ENCODE measurements around the gene ABHD12.

ABHD12 gene

GRCh38 chr20:25288291-25289181 lies 102.1 kb downstream of the ABHD12 start:
- DNase-seq (ENCODE audit: insufficient read length, low spot score) (peak; percentile 72), FAIRE-seq (peak; percentile 95)
- TF ChIP-seq POU2F2 (IDR thresholded peaks at IDR 0.05; ENCODE audit: low read depth, low read length): no peak
- TF ChIP-seq SPI1 (IDR thresholded peaks at IDR 0.05; ENCODE audit: low read depth, low read length): peak; percentile 98

GRCh38 chr20:25287631-25288290 lies 102.9 kb downstream of the ABHD12 start:
- no peak for FAIRE-seq
- no peak for TF ChIP-seq POU2F2 (IDR thresholded peaks at IDR 0.05; ENCODE audit: low read depth, low read length)
- TF ChIP-seq POLR2A (IDR thresholded peaks at IDR 0.05; ENCODE audit: low read depth, low read length): no peak
- TF ChIP-seq POLR2AphosphoS5 (IDR thresholded peaks at IDR 0.05; ENCODE audit: low read depth, low read length): no peak
- DNase-seq (ENCODE audit: insufficient read length, low spot score): no peak

- TF ChIP-seq POLR2AphosphoS5 (IDR thresholded peaks at IDR 0.05; ENCODE audit: low read depth, low read length): no peak
- TF ChIP-seq SPI1 (IDR thresholded peaks at IDR 0.05; ENCODE audit: low read depth, low read length): no peak
- TF ChIP-seq PAX5 (IDR thresholded peaks at IDR 0.05; ENCODE audit: insufficient read depth, low read length, severe bottlenecking): no peak
- FAIRE-seq: no peak
- DNase-seq (ENCODE audit: insufficient read length, low spot score): no peak
Measured at GRCh38 chr20:25286917-25287316, 103.7 kb downstream of the ABHD12 start.

GRCh38 chr20:25285856-25286798 lies 104.5 kb downstream of the ABHD12 start:
- no peak for FAIRE-seq
- no peak for DNase-seq (ENCODE audit: insufficient read length, low spot score)
- TF ChIP-seq POLR2A (IDR thresholded peaks at IDR 0.05; ENCODE audit: low read depth, low read length) (no peak), SPI1 (IDR thresholded peaks at IDR 0.05; ENCODE audit: low read depth, low read length) (no peak), POU2F2 (IDR thresholded peaks at IDR 0.05; ENCODE audit: low read depth, low read length) (no peak), TAF1 (IDR thresholded peaks at IDR 0.05; ENCODE audit: low read depth, low read length) (no peak), PAX5 (IDR thresholded peaks at IDR 0.05; ENCODE audit: insufficient read depth, low read length, severe bottlenecking) (no peak), POLR2AphosphoS5 (IDR thresholded peaks at IDR 0.05; ENCODE audit: low read depth, low read length) (no peak)

- DNase-seq (ENCODE audit: insufficient read length, low spot score) (no peak), FAIRE-seq (no peak)
Measured at GRCh38 chr20:25285091-25285647, 105.5 kb downstream of the ABHD12 start.

GRCh38 chr20:25284131-25284601 lies 106.5 kb downstream of the ABHD12 start:
- no peak for DNase-seq (ENCODE audit: insufficient read length, low spot score)
- TF ChIP-seq POLR2A (IDR thresholded peaks at IDR 0.05; ENCODE audit: low read depth, low read length) (no peak), TAF1 (IDR thresholded peaks at IDR 0.05; ENCODE audit: low read depth, low read length) (no peak), SPI1 (IDR thresholded peaks at IDR 0.05; ENCODE audit: low read depth, low read length) (no peak), PAX5 (IDR thresholded peaks at IDR 0.05; ENCODE audit: insufficient read depth, low read length, severe bottlenecking) (no peak), POU2F2 (IDR thresholded peaks at IDR 0.05; ENCODE audit: low read depth, low read length) (no peak), POLR2AphosphoS5 (IDR thresholded peaks at IDR 0.05; ENCODE audit: low read depth, low read length) (no peak)
- no peak for FAIRE-seq

More at GRCh38 chr20:25285091-25285647, 105.5 kb downstream of the ABHD12 start:
- TF ChIP-seq POLR2AphosphoS5 (IDR thresholded peaks at IDR 0.05; ENCODE audit: low read depth, low read length): no peak
- TF ChIP-seq SPI1 (IDR thresholded peaks at IDR 0.05; ENCODE audit: low read depth, low read length): no peak
- TF ChIP-seq PAX5 (IDR thresholded peaks at IDR 0.05; ENCODE audit: insufficient read depth, low read length, severe bottlenecking): no peak
- TF ChIP-seq POU2F2 (IDR thresholded peaks at IDR 0.05; ENCODE audit: low read depth, low read length): no peak
- TF ChIP-seq TAF1 (IDR thresholded peaks at IDR 0.05; ENCODE audit: low read depth, low read length): no peak
- no peak for TF ChIP-seq POLR2A (IDR thresholded peaks at IDR 0.05; ENCODE audit: low read depth, low read length)

GRCh38 chr20:25283221-25283951 lies 107.2 kb downstream of the ABHD12 start:
- DNase-seq (ENCODE audit: insufficient read length, low spot score) (no peak), FAIRE-seq (no peak)
- TF ChIP-seq PAX5 (IDR thresholded peaks at IDR 0.05; ENCODE audit: insufficient read depth, low read length, severe bottlenecking) (no peak), SPI1 (IDR thresholded peaks at IDR 0.05; ENCODE audit: low read depth, low read length) (no peak), POLR2AphosphoS5 (IDR thresholded peaks at IDR 0.05; ENCODE audit: low read depth, low read length) (no peak), POLR2A (IDR thresholded peaks at IDR 0.05; ENCODE audit: low read depth, low read length) (no peak)

GRCh38 chr20:25282796-25283195 lies 107.8 kb downstream of the ABHD12 start:
- TF ChIP-seq POLR2AphosphoS5 (IDR thresholded peaks at IDR 0.05; ENCODE audit: low read depth, low read length) (no peak), SPI1 (IDR thresholded peaks at IDR 0.05; ENCODE audit: low read depth, low read length) (no peak), POLR2A (IDR thresholded peaks at IDR 0.05; ENCODE audit: low read depth, low read length) (no peak), TAF1 (IDR thresholded peaks at IDR 0.05; ENCODE audit: low read depth, low read length) (no peak), POU2F2 (IDR thresholded peaks at IDR 0.05; ENCODE audit: low read depth, low read length) (no peak), PAX5 (IDR thresholded peaks at IDR 0.05; ENCODE audit: insufficient read depth, low read length, severe bottlenecking) (no peak)
- FAIRE-seq: no peak
- DNase-seq (ENCODE audit: insufficient read length, low spot score): no peak

Data from GM12891 (cell line).